MM.1S (cell line): ENCODE data around the gene TOR1AIP1.
A peak's percentile ranks its signal among the peaks of the same experiment; 100 is the strongest.
"Not testable (repeated sequence)": the region's sequence is repeated elsewhere in the genome, so short reads cannot be mapped to it uniquely, and the experiment has no call there.

ENCODE experiments used
- DNase-seq: peaks from one replicate; pipeline ENCODE4 v3.0.0-alpha.2; 2015
- H2AFZ ChIP-seq: fragments of 300-600 bp; sonication (generic); 2 replicates; pipeline ENCODE4 v1.6.0; 2016; ENCODE audit warnings: antibody characterized with exemption, low read length
- H3F3A ChIP-seq: fragments of 300-600 bp; sonication (generic); 2 replicates; pipeline ENCODE4 v1.6.1; 2016; ENCODE audit warnings: mild to moderate bottlenecking, antibody characterized with exemption, low read length, moderate library complexity, mixed read lengths; ENCODE audit not compliant: insufficient read depth
- H3K27ac ChIP-seq: fragments of 300-600 bp; sonication (generic); 2 replicates; pipeline ENCODE4 v1.5.1; 2016; ENCODE audit warnings: mild to moderate bottlenecking, low read length
- H3K27me3 ChIP-seq: fragments of 300-600 bp; sonication (generic); replicated peaks from 2 replicates; pipeline ENCODE4 v1.6.0; 2016; ENCODE audit warnings: low read length; ENCODE audit not compliant: insufficient read depth
- H3K36me3 ChIP-seq: fragments of 300-600 bp; sonication (generic); replicated peaks from 2 replicates; pipeline ENCODE4 v1.6.1; 2016; ENCODE audit warnings: mild to moderate bottlenecking, low read length, mixed read lengths; ENCODE audit not compliant: insufficient read depth
- H3K4me1 ChIP-seq: fragments of 300-600 bp; sonication (generic); 2 replicates; pipeline ENCODE4 v1.6.1; 2016; ENCODE audit warnings: low read length, mixed read lengths
- H3K4me2 ChIP-seq: fragments of 300-600 bp; sonication (generic); 2 replicates; pipeline ENCODE4 v1.6.0; 2016; ENCODE audit warnings: low read depth, low read length
- H3K4me3 ChIP-seq: fragments of 300-600 bp; sonication (generic); 2 replicates; pipeline ENCODE4 v1.5.1; 2016; ENCODE audit warnings: low read length, mixed read lengths
- H3K79me2 ChIP-seq: fragments of 300-600 bp; sonication (generic); 2 replicates; pipeline ENCODE4 v1.6.1; 2016; ENCODE audit warnings: mixed run types, low read length, mixed read lengths
- H3K9ac ChIP-seq: fragments of 300-600 bp; sonication (generic); 2 replicates; pipeline ENCODE4 v1.6.1; 2016; ENCODE audit warnings: low read length, mixed read lengths
- H3K9me2 ChIP-seq: fragments of 300-600 bp; sonication (generic); replicated peaks from 2 replicates; pipeline ENCODE4 v1.6.1; 2016; ENCODE audit warnings: mild to moderate bottlenecking, low read length, mixed read lengths; ENCODE audit not compliant: insufficient read depth
- H3K9me3 ChIP-seq: fragments of 300-600 bp; sonication (generic); replicated peaks from 2 replicates; pipeline ENCODE4 v1.6.1; 2016; ENCODE audit warnings: mild to moderate bottlenecking, low read length, mixed read lengths; ENCODE audit not compliant: insufficient read depth
- H4K20me1 ChIP-seq: fragments of 300-600 bp; sonication (generic); 2 replicates; pipeline ENCODE4 v1.6.1; 2016; ENCODE audit warnings: mild to moderate bottlenecking, low read length, moderate library complexity, mixed read lengths; ENCODE audit not compliant: insufficient read depth
- CTCF ChIP-seq: fragments of 300-600 bp; sonication (generic); IDR thresholded peaks from 2 replicates; pipeline ENCODE4 v1.5.1; 2016; ENCODE audit warnings: antibody characterized with exemption, low read length, mixed read lengths
- EZH2 ChIP-seq: fragments of 300-600 bp; sonication (generic); optimal IDR thresholded peaks from 2 replicates; pipeline ENCODE3; 2017; ENCODE audit warnings: low read depth, mild to moderate bottlenecking, antibody characterized with exemption, low read length, mixed read lengths
- EZH2phosphoT487 ChIP-seq: fragments of 300-600 bp; sonication (generic); IDR thresholded peaks from 2 replicates; pipeline ENCODE4 v1.6.1; 2018; ENCODE audit warnings: antibody characterized with exemption, low read length

Gene TOR1AIP1

GRCh38 chr1:179882253-179883039 is at the start of gene TOR1AIP1:
TSS of gene TOR1AIP1 (plus strand) at chr1:179882285. CDS start at chr1:179882503, 218 bp downstream.
- H2AFZ ChIP-seq = peak within 1 kb of the TSS; percentile 86
- H3K4me2 ChIP-seq = peak within 1 kb of the TSS; percentile 75
- peaks cover 60% of the 10 kb centered on the region for H3K79me2 ChIP-seq
- no peak for TF ChIP-seq EZH2phosphoT487
- TF ChIP-seq CTCF = peak; percentile 47
- TF ChIP-seq EZH2 = no peak
- no peaks in the 10 kb centered on the region for H4K20me1 ChIP-seq
- DNase-seq = peak; percentile 99
- H3K9me3 ChIP-seq = no peaks in the 10 kb centered on the region
- peaks cover 11% of the 10 kb centered on the region; the same call in 1 of the 2 replicates for H3K36me3 ChIP-seq
- no peaks in the 10 kb centered on the region for H3K27me3 ChIP-seq
- peaks cover 37% of the 10 kb centered on the region for H3K4me1 ChIP-seq
- H3K9me2 ChIP-seq = no peaks in the 10 kb centered on the region
- H3K9ac ChIP-seq = peak within 1 kb of the TSS; percentile 98
- peak within 1 kb of the TSS; percentile 95 for H3K4me3 ChIP-seq
- H3K27ac ChIP-seq = peak within 1 kb of the TSS; percentile 97
- H3F3A ChIP-seq = peaks cover 48% of the 10 kb centered on the region

GRCh38 chr1:179836686-179837445 is 45.2 kb upstream of the TOR1AIP1 start:
- not testable (repeated sequence) for H3K4me3 ChIP-seq, H2AFZ ChIP-seq, H3K9ac ChIP-seq, DNase-seq, H3K27ac ChIP-seq, H3K9me3 ChIP-seq, H3K27me3 ChIP-seq, H3F3A ChIP-seq, H4K20me1 ChIP-seq, H3K36me3 ChIP-seq, H3K4me1 ChIP-seq, H3K9me2 ChIP-seq, H3K79me2 ChIP-seq, H3K4me2 ChIP-seq

GRCh38 chr1:179840107-179840506 is 42.0 kb upstream of the TOR1AIP1 start:
- no peaks in the 10 kb centered on the region for H3K9me2 ChIP-seq
- TF ChIP-seq EZH2 (no peak), EZH2phosphoT487 (no peak), CTCF (no peak)
- no peaks in the 10 kb centered on the region for H3K27me3 ChIP-seq
- no peaks in the 10 kb centered on the region for H4K20me1 ChIP-seq
- no peak overlapping the region for H2AFZ ChIP-seq
- H3K36me3 ChIP-seq = 0 out of 2 replicates have a peak, but pooled peaks cover 2% of the 10 kb centered on the region
- H3K9ac ChIP-seq = no peak overlapping the region
- no peak overlapping the region for H3K4me3 ChIP-seq
- no peaks in the 10 kb centered on the region for H3K4me1 ChIP-seq
- H3F3A ChIP-seq = no peaks in the 10 kb centered on the region
- H3K4me2 ChIP-seq = no peak overlapping the region
- no peaks in the 10 kb centered on the region for H3K79me2 ChIP-seq
- no peak overlapping the region for H3K27ac ChIP-seq
- H3K9me3 ChIP-seq = no peaks in the 10 kb centered on the region
- DNase-seq = no peak
